Measurements from ENCODE around the gene LPAR1. TPM values are rescaled to one million over a fixed set of nuclear protein-coding genes. Genes with fewer than 3 reads are reported as not detected.

Gene LPAR1
- total RNA-seq, 1 experiment from 2014 or later: 0.21 TPM

- H3K27ac Mint-ChIP-seq (ENCODE audit: low read depth, unreplicated experiment): no peak overlapping the region
- H3K4me1 Mint-ChIP-seq (ENCODE audit: insufficient read depth, unreplicated experiment): no peaks in the 10 kb centered on the region
- CTCF ChIA-PET: no interaction called here
- BruUV-seq (replicated peaks): no TSS peak
- no peak for DNase-seq (ENCODE audit: unreplicated experiment)
- H3K36me3 Mint-ChIP-seq (ENCODE audit: insufficient read depth, unreplicated experiment): no peaks in the 10 kb centered on the region
- POLR2A ChIA-PET: no interaction called here
- intact Hi-C loops (cut with micrococcal nuclease): no loop called here
- H3K4me3 Mint-ChIP-seq (ENCODE audit: unreplicated experiment): no peak overlapping the region
- no peaks in the 10 kb centered on the region for H3K9me3 Mint-ChIP-seq (ENCODE audit: unreplicated experiment)
- no peak for TF ChIP-seq CTCF (IDR thresholded peaks at IDR 0.05; ENCODE audit: unreplicated experiment)
- no peaks in the 10 kb centered on the region for H3K27me3 Mint-ChIP-seq (ENCODE audit: insufficient read depth, unreplicated experiment)
These were observed 143.5 kb downstream of the LPAR1 start for GRCh38 chr9:110894731-110895130.

- H3K4me3 Mint-ChIP-seq (ENCODE audit: unreplicated experiment): no peak overlapping the region
- CTCF ChIA-PET: no interaction called here
- BruUV-seq (replicated peaks): no TSS peak
- no peaks in the 10 kb centered on the region for H3K27me3 Mint-ChIP-seq (ENCODE audit: insufficient read depth, unreplicated experiment)
- no peak overlapping the region for H3K27ac Mint-ChIP-seq (ENCODE audit: low read depth, unreplicated experiment)
- no peaks in the 10 kb centered on the region for H3K9me3 Mint-ChIP-seq (ENCODE audit: unreplicated experiment)
- intact Hi-C loops (cut with micrococcal nuclease): no loop called here
- H3K36me3 Mint-ChIP-seq (ENCODE audit: insufficient read depth, unreplicated experiment): peaks cover 4% of the 10 kb centered on the region
- POLR2A ChIA-PET: no interaction called here
- H3K4me1 Mint-ChIP-seq (ENCODE audit: insufficient read depth, unreplicated experiment): no peaks in the 10 kb centered on the region
- TF ChIP-seq CTCF (IDR thresholded peaks at IDR 0.05; ENCODE audit: unreplicated experiment): no peak
- no peak for DNase-seq (ENCODE audit: unreplicated experiment)
These were observed 145.6 kb downstream of the LPAR1 start for GRCh38 chr9:110892689-110893088.

- CTCF ChIA-PET: no interaction called here
- Mint-ChIP-seq H3K27ac (ENCODE audit: low read depth, unreplicated experiment) (no peak overlapping the region), H3K27me3 (ENCODE audit: insufficient read depth, unreplicated experiment) (no peaks in the 10 kb centered on the region), H3K4me1 (ENCODE audit: insufficient read depth, unreplicated experiment) (no peaks in the 10 kb centered on the region), H3K4me3 (ENCODE audit: unreplicated experiment) (no peak overlapping the region), H3K9me3 (ENCODE audit: unreplicated experiment) (no peaks in the 10 kb centered on the region), H3K36me3 (ENCODE audit: insufficient read depth, unreplicated experiment) (peaks cover 4% of the 10 kb centered on the region)
- intact Hi-C loops (cut with micrococcal nuclease): no loop called here
- TF ChIP-seq CTCF (IDR thresholded peaks at IDR 0.05; ENCODE audit: unreplicated experiment): no peak
- POLR2A ChIA-PET: no interaction called here
- DNase-seq (ENCODE audit: unreplicated experiment): no peak
- BruUV-seq (replicated peaks): no TSS peak
These were observed 146.5 kb downstream of the LPAR1 start for GRCh38 chr9:110891760-110892159.

GRCh38 chr9:110890416-110890815 lies 147.9 kb downstream of the LPAR1 start:
- H3K9me3 Mint-ChIP-seq (ENCODE audit: unreplicated experiment): no peaks in the 10 kb centered on the region
- BruUV-seq (replicated peaks): no TSS peak

More at GRCh38 chr9:110890416-110890815, 147.9 kb downstream of the LPAR1 start:
- H3K36me3 Mint-ChIP-seq (ENCODE audit: insufficient read depth, unreplicated experiment): peaks cover 4% of the 10 kb centered on the region
- H3K4me1 Mint-ChIP-seq (ENCODE audit: insufficient read depth, unreplicated experiment): no peaks in the 10 kb centered on the region
- no peak overlapping the region for H3K4me3 Mint-ChIP-seq (ENCODE audit: unreplicated experiment)
- CTCF ChIA-PET: no interaction called here
- no peak overlapping the region for H3K27ac Mint-ChIP-seq (ENCODE audit: low read depth, unreplicated experiment)
- POLR2A ChIA-PET: no interaction called here
- DNase-seq (ENCODE audit: unreplicated experiment): no peak
- intact Hi-C loops (cut with micrococcal nuclease): no loop called here
- no peaks in the 10 kb centered on the region for H3K27me3 Mint-ChIP-seq (ENCODE audit: insufficient read depth, unreplicated experiment)
- no peak for TF ChIP-seq CTCF (IDR thresholded peaks at IDR 0.05; ENCODE audit: unreplicated experiment)
